ENCODE measurements around the gene KLHL35. TPM values are rescaled to one million over a fixed set of nuclear protein-coding genes. Genes with fewer than 3 reads are reported as not detected.

KLHL35 gene
- total and polyA plus RNA-seq, 4 donors: 0.07 to 0.42 (median 0.15) TPM; not detected in 1

DNA sequence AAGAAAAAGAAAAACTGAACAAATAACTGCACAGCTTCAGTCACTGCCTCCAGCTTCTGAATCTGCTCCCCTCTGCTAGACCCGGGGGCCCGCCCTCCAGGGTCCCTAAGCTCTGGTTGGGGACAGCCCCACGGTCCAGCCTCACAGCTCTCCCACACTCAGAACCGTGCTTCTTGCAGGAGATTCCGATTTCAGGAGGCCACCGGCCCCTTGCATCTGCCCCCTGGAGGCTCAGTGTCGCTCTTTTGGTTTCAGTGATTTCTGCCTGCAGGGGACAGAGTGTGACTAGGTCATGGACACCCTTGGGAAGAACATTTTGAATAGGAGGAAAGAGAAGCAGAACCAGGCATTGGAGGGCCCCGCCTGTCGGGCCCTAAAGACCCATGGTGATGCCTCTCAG, 56.8 kb downstream of the KLHL35 start:
- no peaks in the 10 kb centered on the region for H3K36me3 ChIP-seq (ENCODE audit: control insufficient read depth in 4 of 4, insufficient read depth in 3 of 4, low read depth in 1 of 4, low read length in 3 of 4)
- 87% methylated on average over 9 of the region's 9 CpGs for WGBS
- no peaks in the 10 kb centered on the region for H3K9me3 ChIP-seq (ENCODE audit: control insufficient read depth in 4 of 4, low read length in 3 of 4)
- H3K4me3 ChIP-seq (ENCODE audit: low read depth in 1 of 3, low read length in 3 of 3): no peak overlapping the region
- TF ChIP-seq, protein P1, sequence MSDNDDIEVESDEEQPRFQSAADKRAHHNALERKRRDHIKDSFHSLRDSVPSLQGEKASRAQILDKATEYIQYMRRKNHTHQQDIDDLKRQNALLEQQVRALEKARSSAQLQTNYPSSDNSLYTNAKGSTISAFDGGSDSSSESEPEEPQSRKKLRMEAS (IDR thresholded peaks at IDR 0.05): no peak
- no peak for TF ChIP-seq EGR1 (IDR thresholded peaks at IDR 0.05; ENCODE audit: low read depth in 2 of 2)
- peak in 1 of 2 donors; percentile 7 for TF ChIP-seq RAD21 (IDR thresholded peaks at IDR 0.05)
- TF ChIP-seq RXRA (IDR thresholded peaks at IDR 0.05): no peak
- TF ChIP-seq NR2F2 (IDR thresholded peaks at IDR 0.05): no peak
- TF ChIP-seq TAF1 (conservative IDR thresholded peaks at IDR 0.05): no peak
- TF ChIP-seq, protein P2, sequence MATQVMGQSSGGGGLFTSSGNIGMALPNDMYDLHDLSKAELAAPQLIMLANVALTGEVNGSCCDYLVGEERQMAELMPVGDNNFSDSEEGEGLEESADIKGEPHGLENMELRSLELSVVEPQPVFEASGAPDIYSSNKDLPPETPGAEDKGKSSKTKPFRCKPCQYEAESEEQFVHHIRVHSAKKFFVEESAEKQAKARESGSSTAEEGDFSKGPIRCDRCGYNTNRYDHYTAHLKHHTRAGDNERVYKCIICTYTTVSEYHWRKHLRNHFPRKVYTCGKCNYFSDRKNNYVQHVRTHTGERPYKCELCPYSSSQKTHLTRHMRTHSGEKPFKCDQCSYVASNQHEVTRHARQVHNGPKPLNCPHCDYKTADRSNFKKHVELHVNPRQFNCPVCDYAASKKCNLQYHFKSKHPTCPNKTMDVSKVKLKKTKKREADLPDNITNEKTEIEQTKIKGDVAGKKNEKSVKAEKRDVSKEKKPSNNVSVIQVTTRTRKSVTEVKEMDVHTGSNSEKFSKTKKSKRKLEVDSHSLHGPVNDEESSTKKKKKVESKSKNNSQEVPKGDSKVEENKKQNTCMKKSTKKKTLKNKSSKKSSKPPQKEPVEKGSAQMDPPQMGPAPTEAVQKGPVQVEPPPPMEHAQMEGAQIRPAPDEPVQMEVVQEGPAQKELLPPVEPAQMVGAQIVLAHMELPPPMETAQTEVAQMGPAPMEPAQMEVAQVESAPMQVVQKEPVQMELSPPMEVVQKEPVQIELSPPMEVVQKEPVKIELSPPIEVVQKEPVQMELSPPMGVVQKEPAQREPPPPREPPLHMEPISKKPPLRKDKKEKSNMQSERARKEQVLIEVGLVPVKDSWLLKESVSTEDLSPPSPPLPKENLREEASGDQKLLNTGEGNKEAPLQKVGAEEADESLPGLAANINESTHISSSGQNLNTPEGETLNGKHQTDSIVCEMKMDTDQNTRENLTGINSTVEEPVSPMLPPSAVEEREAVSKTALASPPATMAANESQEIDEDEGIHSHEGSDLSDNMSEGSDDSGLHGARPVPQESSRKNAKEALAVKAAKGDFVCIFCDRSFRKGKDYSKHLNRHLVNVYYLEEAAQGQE (IDR thresholded peaks at IDR 0.05): no peak
- no peak for TF ChIP-seq YY1 (IDR thresholded peaks at IDR 0.05)
- no peak for DNase-seq (ENCODE audit: low spot score)
- no peak overlapping the region for H3K27ac ChIP-seq (ENCODE audit: low read depth in 1 of 2, low read length in 2 of 2)
- H3K9ac ChIP-seq (ENCODE audit: low read depth in 1 of 2, low read length in 2 of 2): no peak overlapping the region
- H3K27me3 ChIP-seq (ENCODE audit: control insufficient read depth in 4 of 4, insufficient read depth in 4 of 4, low read length in 3 of 4): no peaks in the 10 kb centered on the region
- H3K4me1 ChIP-seq (ENCODE audit: control insufficient read depth in 4 of 4, insufficient read depth in 4 of 4, low read length in 3 of 4): peaks cover 0 to 14% (median 8%) of the 10 kb centered on the region in 4 donors

DNA sequence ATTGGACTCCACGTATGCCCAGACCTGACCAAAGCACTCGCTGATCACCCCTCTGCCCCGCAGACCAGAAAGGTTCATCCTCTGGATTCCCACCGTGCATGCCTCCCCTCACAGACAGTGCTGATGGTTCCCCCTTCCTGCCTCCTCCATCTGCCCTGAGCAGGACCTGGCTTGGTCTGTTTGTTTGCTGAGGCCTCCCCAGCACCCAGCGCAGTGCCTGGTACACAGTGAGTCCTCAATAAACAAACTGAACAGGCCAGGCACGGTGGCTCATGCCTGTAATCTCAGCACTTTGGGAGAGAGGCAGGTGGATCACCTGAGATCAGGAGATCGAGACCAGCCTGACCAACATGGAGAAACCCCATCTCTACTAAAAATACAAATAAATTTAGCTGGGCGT, 57.4 kb downstream of the KLHL35 start:
- no peak for DNase-seq (ENCODE audit: low spot score)
- H3K9ac ChIP-seq (ENCODE audit: low read depth in 1 of 2, low read length in 2 of 2): no peak overlapping the region
- H3K36me3 ChIP-seq (ENCODE audit: control insufficient read depth in 4 of 4, insufficient read depth in 3 of 4, low read depth in 1 of 4, low read length in 3 of 4): no peaks in the 10 kb centered on the region
- no peak overlapping the region for H3K4me3 ChIP-seq (ENCODE audit: low read depth in 1 of 3, low read length in 3 of 3)
- no peak overlapping the region for H3K27ac ChIP-seq (ENCODE audit: low read depth in 1 of 2, low read length in 2 of 2)
- H3K27me3 ChIP-seq (ENCODE audit: control insufficient read depth in 4 of 4, insufficient read depth in 4 of 4, low read length in 3 of 4): no peaks in the 10 kb centered on the region
- no peaks in the 10 kb centered on the region for H3K9me3 ChIP-seq (ENCODE audit: control insufficient read depth in 4 of 4, low read length in 3 of 4)
- TF ChIP-seq SP1 (IDR thresholded peaks at IDR 0.05) (no peak), GABPA (IDR thresholded peaks at IDR 0.05 in 1 of 2, conservative IDR thresholded peaks at IDR 0.05 in 1 of 2) (no peak), RXRA (IDR thresholded peaks at IDR 0.05) (no peak), HNF4G (IDR thresholded peaks at IDR 0.05) (no peak), HNF4A (conservative IDR thresholded peaks at IDR 0.05) (no peak), FOXA2 (IDR thresholded peaks at IDR 0.05) (no peak), TAF1 (conservative IDR thresholded peaks at IDR 0.05) (no peak), YY1 (IDR thresholded peaks at IDR 0.05) (no peak), JUND (IDR thresholded peaks at IDR 0.05) (no peak), NR2F2 (IDR thresholded peaks at IDR 0.05) (no peak), RAD21 (IDR thresholded peaks at IDR 0.05) (no peak), FOXA1 (IDR thresholded peaks at IDR 0.05) (no peak), EGR1 (IDR thresholded peaks at IDR 0.05; ENCODE audit: low read depth in 2 of 2) (no peak)
- TF ChIP-seq, protein P2 (IDR thresholded peaks at IDR 0.05): no peak
- TF ChIP-seq, protein P3, sequence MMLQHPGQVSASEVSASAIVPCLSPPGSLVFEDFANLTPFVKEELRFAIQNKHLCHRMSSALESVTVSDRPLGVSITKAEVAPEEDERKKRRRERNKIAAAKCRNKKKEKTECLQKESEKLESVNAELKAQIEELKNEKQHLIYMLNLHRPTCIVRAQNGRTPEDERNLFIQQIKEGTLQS (IDR thresholded peaks at IDR 0.05): no peak
- TF ChIP-seq, protein P4, sequence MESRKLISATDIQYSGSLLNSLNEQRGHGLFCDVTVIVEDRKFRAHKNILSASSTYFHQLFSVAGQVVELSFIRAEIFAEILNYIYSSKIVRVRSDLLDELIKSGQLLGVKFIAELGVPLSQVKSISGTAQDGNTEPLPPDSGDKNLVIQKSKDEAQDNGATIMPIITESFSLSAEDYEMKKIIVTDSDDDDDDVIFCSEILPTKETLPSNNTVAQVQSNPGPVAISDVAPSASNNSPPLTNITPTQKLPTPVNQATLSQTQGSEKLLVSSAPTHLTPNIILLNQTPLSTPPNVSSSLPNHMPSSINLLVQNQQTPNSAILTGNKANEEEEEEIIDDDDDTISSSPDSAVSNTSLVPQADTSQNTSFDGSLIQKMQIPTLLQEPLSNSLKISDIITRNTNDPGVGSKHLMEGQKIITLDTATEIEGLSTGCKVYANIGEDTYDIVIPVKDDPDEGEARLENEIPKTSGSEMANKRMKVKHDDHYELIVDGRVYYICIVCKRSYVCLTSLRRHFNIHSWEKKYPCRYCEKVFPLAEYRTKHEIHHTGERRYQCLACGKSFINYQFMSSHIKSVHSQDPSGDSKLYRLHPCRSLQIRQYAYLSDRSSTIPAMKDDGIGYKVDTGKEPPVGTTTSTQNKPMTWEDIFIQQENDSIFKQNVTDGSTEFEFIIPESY (IDR thresholded peaks at IDR 0.05): no peak
- TF ChIP-seq, protein P5, sequence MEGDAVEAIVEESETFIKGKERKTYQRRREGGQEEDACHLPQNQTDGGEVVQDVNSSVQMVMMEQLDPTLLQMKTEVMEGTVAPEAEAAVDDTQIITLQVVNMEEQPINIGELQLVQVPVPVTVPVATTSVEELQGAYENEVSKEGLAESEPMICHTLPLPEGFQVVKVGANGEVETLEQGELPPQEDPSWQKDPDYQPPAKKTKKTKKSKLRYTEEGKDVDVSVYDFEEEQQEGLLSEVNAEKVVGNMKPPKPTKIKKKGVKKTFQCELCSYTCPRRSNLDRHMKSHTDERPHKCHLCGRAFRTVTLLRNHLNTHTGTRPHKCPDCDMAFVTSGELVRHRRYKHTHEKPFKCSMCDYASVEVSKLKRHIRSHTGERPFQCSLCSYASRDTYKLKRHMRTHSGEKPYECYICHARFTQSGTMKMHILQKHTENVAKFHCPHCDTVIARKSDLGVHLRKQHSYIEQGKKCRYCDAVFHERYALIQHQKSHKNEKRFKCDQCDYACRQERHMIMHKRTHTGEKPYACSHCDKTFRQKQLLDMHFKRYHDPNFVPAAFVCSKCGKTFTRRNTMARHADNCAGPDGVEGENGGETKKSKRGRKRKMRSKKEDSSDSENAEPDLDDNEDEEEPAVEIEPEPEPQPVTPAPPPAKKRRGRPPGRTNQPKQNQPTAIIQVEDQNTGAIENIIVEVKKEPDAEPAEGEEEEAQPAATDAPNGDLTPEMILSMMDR (IDR thresholded peaks at IDR 0.05; ENCODE audit: low read depth, low read length, missing input control): no peak
- TF ChIP-seq, protein P1 (IDR thresholded peaks at IDR 0.05): no peak
- peaks cover 0 to 14% (median 8%) of the 10 kb centered on the region in 4 donors for H3K4me1 ChIP-seq (ENCODE audit: control insufficient read depth in 4 of 4, insufficient read depth in 4 of 4, low read length in 3 of 4)
- WGBS: 90% methylated on average over 8 of the region's 8 CpGs

Data from liver (tissue), 9 donors.